BE2C (cell line): ENCODE measurements around the gene CD6.

ENCODE experiments used
- DNase-seq: peaks from one replicate; pipeline ENCODE4 v3.0.0-alpha.2; 2020
- H3K27me3 ChIP-seq: fragments of 250-450 bp; sonication (Bioruptor Pico); 2 replicates; pipeline ENCODE4 v1.5.1; 2020; ENCODE audit warnings: mild to moderate bottlenecking
- H3K36me3 ChIP-seq: fragments of 250-450 bp; sonication (Bioruptor Pico); 2 replicates; pipeline ENCODE4 v1.5.1; 2020; ENCODE audit warnings: mild to moderate bottlenecking
- H3K4me1 ChIP-seq: fragments of 250-450 bp; sonication (Bioruptor Pico); 2 replicates; pipeline ENCODE4 v1.5.1; 2020
- H3K4me3 ChIP-seq: 2 replicates; pipeline ENCODE4 v1.5.1; 2011; ENCODE audit warnings: low read depth, low read length
- H3K9me3 ChIP-seq: fragments of 250-450 bp; sonication (Bioruptor Pico); 2 replicates; pipeline ENCODE4 v1.5.1; 2020
- CTCF ChIP-seq: IDR thresholded peaks from 2 replicates; pipeline ENCODE4 v1.5.1; 2012; ENCODE audit warnings: mild to moderate bottlenecking, low read depth, low read length

CD6 gene

GRCh38 chr11:60948250-60948649 lies 23.2 kb upstream of the CD6 start:
- H3K36me3 ChIP-seq: no peaks in the 10 kb centered on the region
- DNase-seq: no peak

DNA sequence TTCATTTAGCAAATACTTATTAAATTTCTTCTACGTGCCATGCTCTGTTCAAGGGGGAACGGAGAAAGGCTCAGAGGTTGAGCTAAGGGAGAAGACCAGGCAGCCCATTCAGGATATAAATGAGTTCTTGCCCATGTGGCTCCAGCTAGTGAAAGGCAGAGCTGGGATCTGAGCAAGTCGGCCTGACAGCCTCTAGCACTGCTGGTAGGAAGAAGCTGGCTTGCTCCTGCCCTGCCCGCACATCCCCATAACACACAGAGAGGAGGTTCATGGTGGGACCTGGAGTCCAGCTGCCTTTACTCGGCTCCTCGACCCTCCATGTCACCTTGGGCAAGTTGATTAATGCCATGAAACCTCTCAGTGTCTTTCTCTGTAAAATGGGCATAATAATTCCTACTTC lies 21.5 kb upstream of the CD6 start:
- DNase-seq: no peak
- H3K27me3 ChIP-seq: no peaks in the 10 kb centered on the region
- H3K36me3 ChIP-seq: no peaks in the 10 kb centered on the region
- no peak overlapping the region for H3K4me3 ChIP-seq
- TF ChIP-seq CTCF: no peak
- H3K9me3 ChIP-seq: no peaks in the 10 kb centered on the region
- no peaks in the 10 kb centered on the region for H3K4me1 ChIP-seq

More at GRCh38 chr11:60948250-60948649, 23.2 kb upstream of the CD6 start:
- no peaks in the 10 kb centered on the region for H3K4me1 ChIP-seq
- H3K9me3 ChIP-seq: no peaks in the 10 kb centered on the region
- no peaks in the 10 kb centered on the region for H3K27me3 ChIP-seq
- no peak for TF ChIP-seq CTCF
- no peak overlapping the region for H3K4me3 ChIP-seq

DNA sequence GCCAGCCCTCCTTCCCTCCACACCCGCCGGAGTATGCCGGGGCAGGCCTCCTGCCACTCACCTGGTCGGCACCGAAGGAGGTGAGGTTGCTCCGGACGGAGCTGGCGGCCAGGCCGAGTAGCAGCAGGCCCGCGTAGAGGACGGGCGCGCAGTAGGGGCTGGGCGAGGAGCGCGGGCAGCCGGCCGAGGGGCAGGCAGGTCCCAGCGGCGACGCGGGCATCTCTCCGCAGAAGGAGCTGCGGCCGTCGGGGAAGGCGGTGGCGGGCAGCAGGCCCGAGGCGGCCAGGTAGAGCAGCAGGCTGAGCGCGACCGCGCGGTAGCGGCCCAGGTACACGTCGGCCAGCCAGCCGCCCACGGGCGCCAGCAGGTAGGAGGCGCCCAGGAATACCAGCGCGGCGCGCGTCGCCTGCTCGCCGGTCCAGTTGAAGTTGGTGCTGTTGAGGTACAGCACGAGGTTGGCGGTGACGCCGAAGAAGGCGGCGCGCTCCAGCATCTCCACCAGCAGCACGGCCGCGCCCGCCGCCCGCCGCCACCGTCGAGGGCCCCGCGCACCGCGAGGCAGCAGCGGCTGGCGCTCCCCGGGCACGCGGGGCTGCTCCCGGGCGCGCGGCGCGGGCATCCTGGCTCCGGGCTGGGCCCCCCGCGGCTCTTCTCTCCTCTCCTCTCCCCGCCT lies 20.4 kb upstream of the CD6 start:
- H3K27me3 ChIP-seq: no peaks in the 10 kb centered on the region
- DNase-seq: no peak
- no peaks in the 10 kb centered on the region for H3K4me1 ChIP-seq
- TF ChIP-seq CTCF: no peak
- no peak overlapping the region for H3K4me3 ChIP-seq
- H3K36me3 ChIP-seq: no peaks in the 10 kb centered on the region
- H3K9me3 ChIP-seq: no peaks in the 10 kb centered on the region

GRCh38 chr11:60951606-60951903 lies 19.9 kb upstream of the CD6 start:
- no peak overlapping the region for H3K4me3 ChIP-seq
- no peaks in the 10 kb centered on the region for H3K4me1 ChIP-seq
- no peaks in the 10 kb centered on the region for H3K9me3 ChIP-seq
- no peak for DNase-seq
- no peaks in the 10 kb centered on the region for H3K27me3 ChIP-seq
- TF ChIP-seq CTCF: no peak
- no peaks in the 10 kb centered on the region for H3K36me3 ChIP-seq

DNA sequence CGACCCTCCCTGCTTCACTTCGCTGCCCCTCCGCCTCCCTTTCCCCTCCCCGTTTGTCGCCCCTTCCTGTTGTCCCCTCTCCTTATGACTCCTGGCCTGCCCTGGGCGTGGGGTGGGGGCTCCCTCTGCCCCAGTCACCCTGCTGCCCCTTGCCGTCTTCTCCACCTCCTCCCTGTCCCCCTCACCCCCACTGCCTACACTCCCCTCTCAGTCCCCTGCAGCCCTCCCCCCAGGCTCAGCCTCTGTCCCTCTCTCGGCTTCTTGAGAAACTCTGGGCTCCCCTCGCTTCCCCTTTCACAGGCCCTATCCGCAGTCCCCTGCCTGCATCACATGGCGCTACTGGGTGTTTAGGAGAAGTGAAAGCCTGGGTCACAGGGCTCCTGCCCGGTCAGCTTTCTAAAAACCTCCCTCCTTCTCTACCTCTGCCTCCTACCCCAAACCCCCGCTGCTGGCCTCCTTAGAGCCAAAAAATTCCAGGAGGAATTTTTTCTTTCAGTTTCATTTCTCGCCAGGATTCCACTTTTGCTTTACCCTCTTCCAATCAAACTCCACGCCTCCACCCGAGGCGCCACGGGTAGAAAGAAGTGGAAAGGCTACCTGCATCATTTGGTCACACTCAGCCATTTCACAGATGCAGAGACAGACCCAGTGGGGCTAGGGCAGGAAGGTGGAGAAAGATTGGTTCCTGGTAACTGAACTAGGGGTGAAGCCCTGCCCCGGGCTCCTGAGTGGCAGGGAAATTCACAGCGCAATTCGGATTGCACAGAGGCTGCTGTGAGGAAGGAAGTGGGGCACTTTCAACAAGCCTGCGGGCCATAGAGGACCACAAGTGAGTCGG lies 19.4 kb upstream of the CD6 start, which contains the start of gene SLC15A3:
Gene SLC15A3, minus strand, starts transcription at position 273 of the 838 bp plus-strand sequence. CDS start 625 bp downstream, outside the sequence.
- no peaks in the 10 kb centered on the region for H3K9me3 ChIP-seq
- H3K36me3 ChIP-seq: no peaks in the 10 kb centered on the region
- H3K27me3 ChIP-seq: no peaks in the 10 kb centered on the region
- no peak for TF ChIP-seq CTCF
- H3K4me1 ChIP-seq: no peaks in the 10 kb centered on the region
- H3K4me3 ChIP-seq: no peak within 1 kb of the TSS
- DNase-seq: no peak

GRCh38 chr11:60952742-60953170 lies 18.7 kb upstream of the CD6 start:
- Histone ChIP-seq H3K4me1 (no peaks in the 10 kb centered on the region), H3K36me3 (no peaks in the 10 kb centered on the region), H3K27me3 (no peaks in the 10 kb centered on the region), H3K9me3 (no peaks in the 10 kb centered on the region), H3K4me3 (no peak overlapping the region)
- DNase-seq: no peak
- no peak for TF ChIP-seq CTCF
